Panc1 (cell line): ENCODE data around the gene APBB3.

Source experiments
- POLR2AphosphoS5 ChIP-seq: IDR thresholded peaks from 2 replicates; pipeline ENCODE4 v1.6.1; 2012; ENCODE audit warnings: mild to moderate bottlenecking, low read depth, low read length, moderate library complexity
- TF ChIP-seq, protein P1 (sequence below): fragments of 450-650 bp; IDR thresholded peaks from 2 replicates; pipeline ENCODE4 v1.5.1; 2017; ENCODE audit warnings: mild to moderate bottlenecking

DNA sequence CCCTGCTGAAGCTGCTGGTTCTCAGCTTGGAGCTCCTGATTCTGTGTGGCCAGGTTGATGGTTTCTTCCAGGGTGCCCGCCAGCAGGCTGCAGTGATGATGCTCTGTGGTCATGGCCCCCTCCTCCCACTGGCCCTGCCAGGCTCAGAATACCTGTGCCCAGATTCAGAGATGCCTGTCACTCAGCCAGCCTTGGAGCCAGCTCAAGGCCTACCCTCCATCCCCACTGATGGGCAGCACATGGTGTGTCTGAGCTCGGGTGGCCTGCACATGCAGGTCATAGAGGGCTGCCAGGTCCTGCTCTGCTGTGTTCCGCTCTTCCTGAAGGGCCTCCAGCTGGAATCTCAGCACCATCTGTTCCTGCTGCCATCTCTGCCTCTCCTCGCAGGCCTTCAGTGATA is 5.7 kb upstream of the APBB3 start:
- TF ChIP-seq, protein P1, sequence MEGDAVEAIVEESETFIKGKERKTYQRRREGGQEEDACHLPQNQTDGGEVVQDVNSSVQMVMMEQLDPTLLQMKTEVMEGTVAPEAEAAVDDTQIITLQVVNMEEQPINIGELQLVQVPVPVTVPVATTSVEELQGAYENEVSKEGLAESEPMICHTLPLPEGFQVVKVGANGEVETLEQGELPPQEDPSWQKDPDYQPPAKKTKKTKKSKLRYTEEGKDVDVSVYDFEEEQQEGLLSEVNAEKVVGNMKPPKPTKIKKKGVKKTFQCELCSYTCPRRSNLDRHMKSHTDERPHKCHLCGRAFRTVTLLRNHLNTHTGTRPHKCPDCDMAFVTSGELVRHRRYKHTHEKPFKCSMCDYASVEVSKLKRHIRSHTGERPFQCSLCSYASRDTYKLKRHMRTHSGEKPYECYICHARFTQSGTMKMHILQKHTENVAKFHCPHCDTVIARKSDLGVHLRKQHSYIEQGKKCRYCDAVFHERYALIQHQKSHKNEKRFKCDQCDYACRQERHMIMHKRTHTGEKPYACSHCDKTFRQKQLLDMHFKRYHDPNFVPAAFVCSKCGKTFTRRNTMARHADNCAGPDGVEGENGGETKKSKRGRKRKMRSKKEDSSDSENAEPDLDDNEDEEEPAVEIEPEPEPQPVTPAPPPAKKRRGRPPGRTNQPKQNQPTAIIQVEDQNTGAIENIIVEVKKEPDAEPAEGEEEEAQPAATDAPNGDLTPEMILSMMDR: no peak
- no peak for TF ChIP-seq POLR2AphosphoS5
